ENCODE data around the gene PAN3.

PAN3 gene

GRCh38 chr13:28229522-28230411 is 91.4 kb downstream of the PAN3 start:
- DNase-seq, result no peak

- no peak for DNase-seq
Measured at GRCh38 chr13:28231642-28232041, 93.3 kb downstream of the PAN3 start.

DNA sequence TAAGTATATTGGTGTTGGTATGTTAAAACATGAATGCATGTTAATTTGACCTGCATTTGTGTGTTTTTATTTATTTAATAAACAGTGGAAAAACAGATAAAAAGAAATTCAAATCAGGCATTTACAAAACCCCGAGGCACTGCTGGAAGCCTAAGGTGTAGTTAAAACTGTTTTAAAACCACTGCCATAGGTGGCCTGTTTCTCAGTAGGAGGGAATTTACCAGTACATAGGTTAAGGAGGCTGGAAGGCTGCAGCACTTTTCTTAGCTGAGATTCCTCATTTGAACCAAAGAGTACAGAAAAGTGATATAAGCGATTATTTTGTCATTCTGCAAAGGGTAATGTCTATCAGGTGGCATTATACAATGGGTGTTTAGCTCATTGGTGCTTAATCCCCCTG is 99.6 kb downstream of the PAN3 start:
- no peak for DNase-seq

- no peak for DNase-seq
Measured at GRCh38 chr13:28239374-28239773, 101.0 kb downstream of the PAN3 start.

- no peak for DNase-seq
Measured at GRCh38 chr13:28245465-28245864, 107.1 kb downstream of the PAN3 start.

DNA sequence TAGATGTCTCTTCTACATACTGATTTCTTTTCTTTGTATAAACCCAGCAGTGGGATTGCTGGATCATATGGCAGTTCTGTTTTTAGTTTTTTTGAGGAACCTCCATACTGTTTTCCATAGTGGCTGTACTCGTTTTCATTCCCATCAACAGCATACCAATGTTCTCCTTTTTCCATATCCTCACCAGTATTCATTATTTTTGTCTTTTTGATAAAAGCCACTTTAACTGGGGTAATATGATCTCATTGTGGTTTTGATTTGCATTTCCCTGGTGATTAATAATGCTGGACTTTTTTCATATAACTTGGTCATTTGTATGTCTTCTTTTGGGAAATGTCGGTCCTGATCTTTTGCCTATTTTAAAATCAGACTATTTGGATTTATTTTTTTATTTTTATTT is 108.5 kb downstream of the PAN3 start:
- DNase-seq, result no peak

GRCh38 chr13:28248080-28248479 is 109.7 kb downstream of the PAN3 start:
- DNase-seq, result no peak

DNA sequence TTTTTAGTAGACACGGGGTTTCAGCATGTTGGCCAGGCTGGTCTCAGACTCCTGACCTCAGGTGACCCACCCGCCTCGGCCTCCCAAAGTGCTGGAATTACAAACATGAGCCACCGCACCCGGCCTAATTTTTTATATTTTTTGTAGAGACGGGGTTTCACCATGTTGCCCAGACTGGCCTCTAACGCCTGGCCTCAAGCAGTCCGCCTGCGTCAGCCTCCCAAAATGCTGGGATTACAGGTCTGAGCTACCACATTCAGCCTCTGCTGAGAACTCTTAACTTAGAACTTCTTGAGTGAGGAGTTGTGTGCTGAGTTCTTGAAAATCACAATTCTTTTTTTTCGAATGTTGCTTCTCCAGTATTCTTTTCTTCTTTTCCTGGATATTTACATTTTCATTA is 112.2 kb downstream of the PAN3 start:
- no peak for DNase-seq

GRCh38 chr13:28251466-28251865 is 113.1 kb downstream of the PAN3 start:
- DNase-seq, result no peak

- DNase-seq, result no peak
Measured at GRCh38 chr13:28252547-28252946, 114.2 kb downstream of the PAN3 start.

DNA sequence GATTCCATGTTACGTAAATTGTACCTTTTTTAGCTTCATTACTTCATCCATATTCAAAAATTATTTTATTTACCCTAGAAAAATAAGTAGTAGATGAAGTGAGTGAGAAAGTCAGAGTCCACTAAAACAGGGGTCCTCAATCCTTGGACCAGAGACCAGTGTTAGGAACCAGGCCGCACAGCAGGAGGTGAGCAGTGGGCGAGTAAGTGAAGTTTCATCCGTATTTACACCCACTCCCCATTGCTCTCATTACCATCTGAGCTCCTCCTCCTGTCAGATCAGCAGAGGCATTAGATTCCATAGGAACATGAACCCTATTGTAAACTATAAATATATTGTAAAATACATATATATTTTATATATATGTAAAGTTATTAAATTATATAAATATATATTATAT is 119.0 kb downstream of the PAN3 start:
- DNase-seq, result no peak

DNA sequence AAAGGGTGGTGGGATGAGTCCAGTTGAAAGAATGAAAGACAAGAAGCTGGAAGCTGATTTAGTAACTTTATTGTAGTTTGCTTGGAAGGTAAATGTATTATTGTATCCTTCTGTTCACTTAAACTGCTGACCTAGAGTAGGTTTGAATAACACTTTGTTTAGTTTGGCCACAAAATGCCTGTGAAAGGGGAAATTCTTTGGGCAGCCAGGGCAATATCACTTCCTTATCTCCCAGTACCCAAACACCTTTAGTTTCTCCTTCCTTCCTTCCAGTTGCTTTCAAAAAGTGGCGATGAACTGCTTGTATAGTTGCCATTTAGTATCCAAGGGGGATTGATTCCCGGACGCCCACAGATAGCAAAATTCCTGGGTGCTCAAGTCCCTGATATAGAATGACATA is 120.1 kb downstream of the PAN3 start:
- DNase-seq, result no peak

DNA sequence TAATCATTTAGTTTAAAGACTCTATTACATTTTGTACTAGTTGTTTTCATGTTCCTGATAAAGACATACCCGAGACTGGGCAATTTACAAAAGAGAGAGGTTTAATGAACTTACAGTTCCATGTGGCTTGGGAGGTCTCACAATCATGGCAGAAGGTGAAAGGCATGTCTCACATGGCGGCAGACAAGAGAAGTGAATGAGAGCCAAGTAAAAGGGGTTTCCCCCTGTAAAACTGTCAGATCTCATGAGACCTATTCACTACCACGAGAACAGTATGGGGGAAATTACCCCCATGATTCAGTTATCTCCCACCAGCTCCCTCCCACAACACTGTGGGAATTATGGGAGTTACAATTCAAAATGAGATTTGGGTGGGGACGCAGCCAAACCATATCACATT is 129.2 kb downstream of the PAN3 start:
- DNase-seq, result no peak

GRCh38 chr13:28268800-28269223 is 130.5 kb downstream of the PAN3 start:
- no peak for DNase-seq

DNA sequence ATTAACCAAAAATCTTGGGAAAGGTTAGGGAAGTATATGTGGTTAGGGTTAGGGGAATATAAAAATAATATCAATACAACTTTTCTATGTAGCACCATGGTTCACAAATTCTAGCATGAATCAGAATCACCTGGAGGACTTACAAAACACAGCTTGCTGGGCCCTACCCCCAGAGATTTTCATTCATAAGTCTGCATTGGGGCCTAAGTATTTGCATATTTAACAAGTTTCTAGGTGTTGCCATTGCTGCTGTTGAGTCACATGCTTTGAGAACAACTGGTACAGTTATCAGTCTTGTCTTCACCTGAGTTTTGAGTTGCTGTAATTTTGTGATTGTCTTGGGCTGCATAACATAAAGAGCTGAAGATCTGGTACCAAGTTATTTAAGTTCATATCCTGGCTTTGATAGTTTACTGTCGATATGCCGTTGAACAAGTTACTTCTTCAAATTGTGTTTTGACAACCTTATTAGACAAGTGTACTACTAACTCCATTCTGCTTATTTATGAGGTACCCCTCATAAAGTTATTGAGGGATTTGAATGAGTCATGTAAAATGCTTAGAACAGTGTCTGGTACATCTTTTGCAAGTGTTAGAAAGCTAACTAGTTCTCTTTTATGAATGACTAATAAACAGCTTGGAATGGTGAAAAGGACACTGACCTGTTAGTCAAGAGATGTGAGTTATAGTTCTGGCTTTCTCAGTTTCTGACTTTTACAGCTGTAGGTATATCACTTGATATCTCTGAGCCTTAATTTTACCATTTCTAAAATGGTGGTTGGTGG is 132.9 kb downstream of the PAN3 start:
- no peak for DNase-seq

DNA sequence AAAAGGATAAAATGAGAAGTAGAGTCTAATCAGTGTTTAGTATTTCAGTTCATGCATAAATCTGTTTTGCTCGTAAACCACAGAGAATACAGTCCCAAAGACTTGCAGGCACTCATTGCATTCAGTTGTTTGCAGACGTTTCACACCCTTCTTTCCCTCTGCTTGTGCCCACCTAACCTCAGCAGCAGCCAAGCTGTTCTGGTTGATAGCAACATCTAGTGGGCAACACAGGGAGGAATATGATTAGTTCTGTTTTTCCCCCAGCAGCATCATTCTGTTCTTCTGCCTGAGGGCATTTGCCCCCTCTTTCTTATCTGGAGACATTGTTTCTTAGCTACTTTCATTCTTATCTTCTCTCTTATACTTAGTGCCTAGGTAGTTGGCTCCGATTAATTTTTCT is 135.6 kb downstream of the PAN3 start:
- DNase-seq, result no peak

DNA sequence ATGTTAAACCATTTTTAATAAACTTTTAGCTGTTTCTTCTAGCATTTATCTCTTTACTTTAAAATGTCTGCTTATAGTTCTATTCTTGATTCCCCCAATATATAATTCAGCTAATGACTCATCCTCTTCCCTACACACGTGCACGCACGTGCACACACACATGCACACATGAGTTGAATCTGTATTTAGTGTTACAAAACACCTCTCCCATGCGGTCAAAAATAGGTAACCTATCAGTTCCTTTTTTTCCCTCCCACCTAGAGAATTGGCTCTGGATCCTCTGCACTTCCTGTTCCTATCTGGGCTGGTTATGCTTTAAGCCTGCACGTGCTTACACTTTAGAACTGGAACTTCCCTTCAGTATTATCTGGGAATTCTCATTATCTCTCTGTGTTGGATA is 144.1 kb downstream of the PAN3 start:
- DNase-seq, result no peak

GRCh38 chr13:28283600-28283999 is 145.3 kb downstream of the PAN3 start:
- no peak for DNase-seq

- DNase-seq, result no peak
Measured at GRCh38 chr13:28286263-28286662, 147.9 kb downstream of the PAN3 start.

DNA sequence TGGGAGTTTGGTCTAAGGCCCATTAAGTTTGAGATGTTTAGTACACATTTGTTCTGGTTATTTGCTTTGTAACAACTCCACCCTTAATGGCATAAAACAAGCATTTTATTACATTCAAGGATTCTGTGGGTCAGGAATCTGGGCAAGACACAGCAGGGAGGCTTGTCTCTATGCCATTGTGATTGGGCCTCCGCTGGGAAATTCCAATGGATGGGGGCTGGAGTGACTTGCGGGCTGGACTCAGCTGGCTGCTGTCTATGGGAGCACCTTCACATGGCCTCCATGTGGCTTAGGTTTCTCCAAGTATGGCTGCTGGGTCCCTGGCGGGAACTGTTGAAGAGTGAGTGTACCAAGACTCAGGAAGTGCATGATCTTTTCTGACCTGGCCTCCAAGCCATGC is 159.0 kb downstream of the PAN3 start:
- no peak for DNase-seq

- DNase-seq, result no peak
Measured at GRCh38 chr13:28299916-28300315, 161.6 kb downstream of the PAN3 start.

DNA sequence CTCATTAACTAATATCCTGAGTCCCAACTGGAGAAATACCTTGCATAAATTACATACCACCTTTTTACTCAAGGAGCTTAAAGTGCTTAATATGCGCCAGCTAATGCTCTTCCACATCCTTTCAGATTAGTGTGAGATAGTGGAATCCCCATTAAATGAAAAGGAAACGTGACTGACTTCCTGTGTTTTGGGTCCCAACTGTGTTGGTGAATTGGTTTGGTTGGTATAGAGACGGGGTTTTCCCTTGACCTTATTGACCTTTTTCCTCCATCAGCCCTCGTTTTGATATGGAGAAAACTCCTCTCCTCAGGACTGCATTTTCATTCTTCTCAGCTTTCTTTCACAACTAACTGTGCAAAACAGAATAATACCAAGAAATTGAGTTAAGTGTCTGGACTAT is 163.5 kb downstream of the PAN3 start:
- DNase-seq, result no peak

DNA sequence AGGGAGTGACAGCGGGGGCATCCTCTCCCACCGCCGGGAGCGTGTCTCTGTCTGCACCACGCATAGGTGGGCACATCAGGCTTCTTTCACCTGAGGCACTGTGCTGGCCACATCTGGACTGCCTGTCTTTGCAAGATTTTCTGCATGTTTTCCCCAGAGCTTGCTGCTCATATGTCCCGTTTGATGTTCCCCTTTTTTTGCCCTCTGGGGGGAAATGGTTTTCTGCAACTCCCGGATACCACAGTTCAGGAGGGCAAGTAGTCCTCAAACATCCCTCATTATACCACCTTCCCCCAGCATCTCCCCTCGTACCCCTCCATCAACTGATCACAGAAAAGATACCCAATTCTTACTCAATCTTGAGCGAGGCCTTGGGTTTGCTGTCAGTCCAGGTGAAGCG is 168.0 kb downstream of the PAN3 start:
- DNase-seq, result no peak

DNA sequence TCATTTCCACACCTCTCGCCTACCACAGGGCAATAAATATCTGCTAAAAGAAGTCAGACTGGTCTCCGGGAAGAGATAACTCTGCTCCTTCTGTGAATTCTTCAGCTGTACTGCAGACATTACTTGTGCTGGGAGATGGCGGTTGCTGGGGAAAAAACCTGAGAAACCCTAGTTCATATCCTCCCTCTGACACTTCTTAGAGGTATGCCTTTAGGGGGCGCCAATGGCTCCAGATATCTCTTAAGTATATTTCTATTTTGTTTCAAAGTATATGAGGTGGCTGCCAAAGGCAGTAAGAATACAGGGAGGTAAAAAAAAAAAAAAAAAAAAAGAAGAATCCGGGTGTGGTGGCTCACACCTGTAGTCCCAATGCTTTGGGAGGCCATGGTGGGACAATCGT is 175.2 kb downstream of the PAN3 start:
- no peak for DNase-seq

Measured in activated T-cell treated with anti-CD3 and anti-CD28 coated beads, Interleukin-2, amount 50 U/mL, for 1 hour (primary cell).